SKM-1 (cell line): ENCODE results near the gene CDH15.

Source experiments
- DNase-seq: peaks from one replicate; lab custom pipeline; 2025; ENCODE audit not compliant: unreplicated experiment; lab: John Stamatoyannopoulos, UW

CDH15 gene

DNA sequence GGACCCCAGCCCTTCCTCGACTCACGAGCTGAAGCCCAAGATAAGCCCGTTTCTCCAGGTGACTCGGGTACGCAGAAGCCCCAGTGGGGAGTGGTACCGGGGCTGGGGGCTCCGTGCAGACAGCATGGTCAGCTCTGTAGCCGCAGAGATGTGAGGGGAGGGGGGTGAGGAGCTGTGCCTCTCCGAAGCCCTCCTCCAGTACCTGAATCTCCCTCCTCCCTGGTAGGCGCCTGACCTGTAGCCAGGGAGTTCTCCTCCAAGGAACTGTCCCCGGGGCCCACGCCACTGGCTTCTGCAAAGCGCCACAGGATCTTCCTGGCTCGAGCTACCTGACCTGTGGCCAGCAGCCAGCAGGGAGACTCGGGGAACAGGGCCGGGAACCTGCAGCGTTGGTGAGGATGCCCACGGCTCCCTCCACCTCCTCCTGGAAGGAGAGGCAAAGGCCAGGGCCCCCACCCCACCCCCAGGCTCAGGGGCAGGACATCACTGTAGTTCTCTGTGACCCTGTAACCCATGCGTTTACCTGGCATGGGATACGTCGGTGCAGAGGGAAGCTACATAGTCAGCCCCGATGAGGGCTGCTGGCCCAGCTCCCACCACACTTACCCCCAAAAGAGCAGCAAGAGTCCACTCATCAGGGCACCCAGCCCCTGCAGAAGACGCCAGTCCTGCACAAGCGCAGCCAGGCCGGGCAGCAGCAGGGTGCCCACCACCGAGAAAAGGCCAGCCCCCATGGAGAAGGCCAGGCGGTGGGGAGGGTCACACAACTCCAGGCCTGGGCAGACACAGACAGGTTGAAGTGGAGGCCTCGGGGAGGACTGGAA lies 27.1 kb downstream of the CDH15 start:
- no peak for DNase-seq

DNA sequence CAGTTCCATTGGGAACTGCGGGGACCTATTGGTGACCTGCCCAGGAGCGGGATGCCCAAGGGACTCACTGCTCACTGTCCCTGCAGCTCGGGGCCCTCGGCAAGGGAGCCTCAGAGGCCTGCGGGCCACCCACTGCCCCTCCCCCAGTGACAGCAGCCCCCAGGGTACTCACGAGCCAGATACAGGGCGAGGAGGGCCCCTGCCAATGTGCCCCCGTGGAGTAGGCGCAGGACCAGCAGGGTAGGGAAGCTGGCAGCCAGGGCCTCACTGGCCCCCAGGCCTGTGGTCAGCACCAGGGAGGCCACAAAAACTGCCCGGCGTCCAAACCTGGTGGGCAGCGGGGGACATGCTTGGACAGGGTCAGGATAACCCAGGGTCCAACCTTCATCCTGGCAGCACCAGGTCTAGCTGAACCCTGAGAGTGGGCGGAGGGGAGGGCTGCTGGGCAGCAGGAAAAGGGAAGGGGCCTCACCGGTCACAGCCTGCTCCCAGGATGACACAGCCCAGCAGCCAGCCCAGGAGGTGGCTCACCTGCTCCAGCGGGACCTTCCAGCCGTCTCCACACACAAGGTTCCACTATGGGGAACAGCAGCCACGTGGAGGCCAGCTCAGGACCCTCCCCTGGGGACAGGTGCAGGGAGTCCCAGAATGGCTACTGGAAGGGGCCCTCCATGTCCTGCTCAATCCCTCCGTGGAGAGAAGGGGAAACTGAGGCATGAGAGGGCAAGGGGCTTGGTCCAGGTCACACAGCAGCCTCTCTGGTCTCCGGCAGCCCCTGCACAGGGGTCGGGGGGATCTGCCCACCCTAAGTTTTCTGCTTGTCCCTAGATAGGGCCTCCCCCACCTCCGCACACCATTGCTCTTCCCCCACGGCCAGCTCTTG lies 27.9 kb downstream of the CDH15 start:
- DNase-seq, result no peak

DNA sequence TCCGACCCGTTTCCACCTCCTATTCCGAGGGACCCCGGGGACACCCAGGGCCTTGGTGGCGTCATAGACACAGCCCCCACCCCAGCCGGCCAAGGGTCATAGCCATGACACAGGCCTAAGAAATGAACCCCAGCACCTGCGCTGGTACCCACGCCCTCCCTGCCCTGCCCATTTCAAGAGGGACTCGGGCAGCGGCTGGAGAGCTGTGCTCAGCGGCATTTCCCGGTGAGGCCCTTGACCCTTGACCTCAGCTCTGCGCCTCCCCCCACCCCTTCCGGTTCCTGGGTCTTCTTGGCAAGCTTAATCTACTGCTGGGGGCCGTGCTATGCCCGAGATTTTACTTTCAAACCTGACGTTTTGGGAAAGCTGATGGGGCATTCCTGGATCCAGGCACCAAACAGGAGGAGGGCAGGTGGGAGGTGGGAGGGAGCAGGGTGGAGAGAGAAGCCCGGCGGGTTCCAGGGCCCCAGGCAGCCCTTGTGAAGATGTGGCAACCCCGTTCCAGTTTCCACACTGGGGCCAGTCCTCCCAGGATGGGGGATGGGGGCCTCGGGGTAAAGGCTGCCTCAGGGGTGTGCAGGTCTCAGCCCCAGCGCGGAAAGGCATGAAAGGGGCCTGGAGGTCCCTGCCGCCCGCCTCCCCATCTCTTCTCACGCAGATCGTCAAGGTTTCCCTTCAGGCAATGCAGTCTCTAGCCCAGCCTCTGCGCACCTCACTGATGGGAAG lies 28.7 kb downstream of the CDH15 start, which contains the start of gene SLC22A31:
Gene SLC22A31 (minus strand): TSS at position 414 of the 726 bp plus-strand sequence. CDS start 36 bp downstream, at position 378.
- DNase-seq, result no peak

DNA sequence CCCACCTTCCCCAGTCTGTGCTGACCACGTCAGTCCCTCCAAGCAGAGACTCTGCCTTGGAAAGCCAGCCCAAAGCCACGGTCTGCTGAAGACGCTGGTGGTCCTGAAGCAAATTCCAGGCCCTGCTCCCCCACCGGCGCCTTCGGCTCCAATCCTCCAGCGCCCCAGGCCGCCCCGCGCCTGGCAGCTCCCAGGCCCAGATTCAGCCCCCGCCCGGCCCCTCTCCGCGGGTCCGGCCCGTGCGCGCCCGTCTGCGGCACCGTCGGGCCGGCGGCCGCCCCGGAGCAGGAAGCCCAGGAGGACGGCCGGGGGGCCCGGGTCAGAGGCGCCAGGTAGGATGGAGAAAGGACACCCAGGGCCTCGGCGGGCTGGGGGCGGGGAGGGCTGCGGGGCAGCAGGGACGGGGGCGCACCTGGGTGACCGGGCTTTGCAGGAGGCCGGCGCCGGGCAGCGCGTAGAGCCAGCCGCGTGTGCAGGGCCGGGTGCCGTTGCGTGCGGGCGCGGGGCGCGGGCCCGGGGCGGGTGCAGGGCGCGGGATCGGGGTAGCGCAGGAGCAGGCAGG lies 29.4 kb downstream of the CDH15 start:
- no peak for DNase-seq

DNA sequence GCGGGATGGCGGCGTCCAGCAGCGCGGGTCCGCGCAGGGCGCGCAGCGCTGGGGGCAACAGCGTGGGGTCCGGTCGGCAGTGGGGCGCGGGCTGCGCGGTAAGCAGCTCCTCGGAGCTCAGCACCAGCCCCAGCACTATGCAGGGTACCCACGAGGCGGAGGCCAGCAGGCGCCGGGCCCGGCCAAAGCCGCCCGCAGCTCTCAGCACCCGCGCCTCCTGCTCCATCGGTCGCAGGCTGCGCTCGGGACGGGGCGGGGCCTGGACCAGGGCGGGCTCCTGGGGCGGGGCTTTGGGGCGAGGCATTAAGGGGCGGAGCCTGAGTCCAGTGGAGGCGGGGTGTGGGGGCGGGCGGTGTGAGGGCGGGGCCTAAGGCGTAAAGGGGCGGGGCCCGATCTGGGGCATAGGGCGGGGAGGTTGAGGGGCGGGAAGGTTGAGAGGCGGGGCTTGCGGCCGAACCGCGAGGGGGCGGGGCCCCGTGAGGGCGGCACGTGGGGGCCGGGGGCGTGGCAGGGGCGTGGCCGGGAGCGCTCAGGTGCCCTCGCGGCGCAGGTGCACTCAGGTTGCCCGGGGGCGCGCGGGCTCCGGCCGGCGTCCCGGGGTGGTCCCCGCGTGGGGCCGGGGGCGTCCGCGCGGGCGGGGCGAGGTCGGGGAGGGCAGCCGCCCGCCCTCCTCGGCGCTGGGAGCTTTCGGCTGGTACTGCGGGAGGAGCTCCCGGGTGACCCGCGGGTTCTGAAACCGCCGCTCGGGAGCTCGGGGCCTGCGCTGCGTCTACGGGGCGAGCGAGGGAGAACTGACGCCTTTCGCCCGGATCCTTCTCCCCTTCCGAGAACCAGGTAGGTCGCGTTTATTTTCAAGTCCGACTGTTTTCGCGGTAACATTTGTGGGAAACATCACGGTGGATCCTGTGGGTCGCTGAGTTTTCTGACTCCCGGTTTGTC lies 30.2 kb downstream of the CDH15 start:
- DNase-seq, result peak; percentile 28

DNA sequence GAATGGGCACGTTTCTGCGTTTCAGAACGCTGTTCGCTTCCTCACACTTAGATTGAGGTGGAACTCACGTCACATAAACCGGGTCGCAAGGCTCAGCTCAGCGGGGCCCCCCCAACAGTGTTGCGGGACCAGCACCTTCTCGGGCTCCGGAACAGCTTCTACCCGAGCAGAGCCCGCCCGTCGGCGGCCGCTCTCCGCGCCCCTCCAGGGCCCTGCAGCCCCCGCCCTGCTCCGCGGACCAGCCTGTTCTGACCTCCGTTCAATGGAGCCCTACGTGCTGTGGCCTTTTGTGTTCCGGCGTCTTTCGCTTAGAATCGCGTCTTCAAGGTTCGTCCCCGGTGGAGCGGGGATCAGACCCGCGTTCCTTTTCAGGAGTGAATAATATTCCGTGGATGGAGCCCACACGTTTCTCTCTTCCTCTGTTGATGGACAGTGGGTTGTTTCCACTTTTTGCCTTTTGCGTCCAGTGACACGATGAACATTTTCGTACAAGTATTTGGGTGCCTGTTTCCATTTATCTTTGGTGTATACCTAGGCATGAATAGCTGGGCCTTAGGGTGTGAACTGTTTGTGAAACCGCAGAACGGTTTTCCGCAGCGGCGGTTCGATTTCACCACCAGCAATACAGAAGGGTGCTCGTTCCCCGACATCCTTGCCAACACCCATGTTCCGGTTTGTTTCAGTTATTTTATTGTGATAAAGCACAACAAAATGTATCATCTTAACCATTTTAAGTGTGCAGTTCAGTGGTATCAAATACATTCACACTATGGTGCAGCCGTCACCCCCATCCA lies 31.1 kb downstream of the CDH15 start:
- DNase-seq, result no peak

DNA sequence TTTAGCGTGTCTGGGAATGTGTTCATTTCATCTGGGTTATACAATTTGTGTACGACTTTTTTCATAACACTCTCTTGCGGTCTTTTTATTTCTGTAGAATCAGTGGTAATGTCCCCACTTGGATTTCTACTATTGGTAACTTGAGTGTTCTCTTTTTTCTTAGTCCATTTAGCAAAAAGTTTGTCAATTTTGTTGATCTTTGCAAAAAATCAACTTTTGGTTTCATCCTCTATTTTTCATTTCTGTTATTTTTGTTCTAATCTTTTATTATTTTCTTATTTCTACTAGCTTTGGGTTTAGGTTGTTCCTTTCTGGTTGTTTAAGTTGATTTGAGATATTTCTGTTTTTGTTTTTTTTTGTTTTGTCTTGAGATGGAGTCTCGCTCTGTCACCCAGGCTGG lies 36.4 kb downstream of the CDH15 start:
- no peak for DNase-seq

DNA sequence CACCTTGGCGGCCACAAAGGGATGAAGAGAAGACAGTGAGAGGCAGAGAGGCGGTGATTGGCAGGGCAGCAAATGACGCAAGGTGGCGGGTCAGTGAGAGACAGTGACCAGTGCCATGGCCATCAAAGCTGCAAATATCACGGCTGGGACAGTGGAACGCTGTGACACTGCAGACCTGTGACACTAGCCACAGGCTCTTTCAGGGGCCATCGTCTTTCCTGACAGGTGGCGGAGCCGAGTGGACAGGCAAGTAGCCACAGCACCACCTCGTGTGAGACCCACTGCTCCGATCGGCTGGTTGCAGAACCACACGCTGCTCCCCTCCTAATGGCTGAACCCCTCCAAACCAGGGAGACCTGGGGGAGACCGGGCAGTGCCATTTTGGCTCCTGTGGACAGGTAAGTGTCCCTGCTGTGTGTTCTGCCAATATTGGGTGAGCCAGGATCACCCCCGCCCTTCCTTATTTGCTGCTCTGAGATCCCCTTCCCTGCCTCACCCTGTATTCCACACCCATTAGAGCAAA lies 38.0 kb downstream of the CDH15 start:
- DNase-seq, result no peak

DNA sequence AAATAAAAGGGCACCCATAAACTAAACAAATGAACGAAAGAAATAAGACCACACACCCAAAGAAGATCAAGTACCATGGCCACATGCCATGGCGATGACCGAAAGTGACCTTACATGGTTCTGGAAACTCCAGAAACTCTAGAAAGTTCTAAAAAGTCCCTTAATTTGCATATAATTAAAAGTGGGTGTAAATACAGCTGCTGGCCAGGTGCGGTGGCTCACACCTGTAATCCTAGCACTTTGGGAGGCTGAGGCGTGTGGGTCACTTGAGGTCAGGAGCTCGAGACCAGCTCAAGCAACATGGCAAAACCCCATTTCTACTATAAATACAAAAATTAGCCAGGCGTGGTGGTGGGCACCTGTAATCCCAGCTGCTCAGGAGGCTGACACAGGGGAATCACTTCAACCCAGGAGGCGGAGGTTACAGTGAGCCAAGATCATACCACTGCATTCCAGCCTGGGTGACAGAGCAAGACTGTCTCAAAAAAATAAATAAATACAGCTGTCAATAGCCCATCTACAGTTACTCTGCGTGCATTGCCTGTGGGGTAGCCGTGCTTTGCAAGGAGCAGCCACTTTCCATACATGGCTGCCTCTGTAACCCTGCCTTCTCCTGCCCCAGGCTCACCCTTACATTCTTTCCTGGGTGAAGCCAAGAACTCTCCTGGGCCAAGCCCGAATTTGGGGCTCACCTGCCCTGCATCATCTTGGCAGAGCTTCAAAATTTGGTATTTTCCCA lies 38.8 kb downstream of the CDH15 start:
- no peak for DNase-seq

DNA sequence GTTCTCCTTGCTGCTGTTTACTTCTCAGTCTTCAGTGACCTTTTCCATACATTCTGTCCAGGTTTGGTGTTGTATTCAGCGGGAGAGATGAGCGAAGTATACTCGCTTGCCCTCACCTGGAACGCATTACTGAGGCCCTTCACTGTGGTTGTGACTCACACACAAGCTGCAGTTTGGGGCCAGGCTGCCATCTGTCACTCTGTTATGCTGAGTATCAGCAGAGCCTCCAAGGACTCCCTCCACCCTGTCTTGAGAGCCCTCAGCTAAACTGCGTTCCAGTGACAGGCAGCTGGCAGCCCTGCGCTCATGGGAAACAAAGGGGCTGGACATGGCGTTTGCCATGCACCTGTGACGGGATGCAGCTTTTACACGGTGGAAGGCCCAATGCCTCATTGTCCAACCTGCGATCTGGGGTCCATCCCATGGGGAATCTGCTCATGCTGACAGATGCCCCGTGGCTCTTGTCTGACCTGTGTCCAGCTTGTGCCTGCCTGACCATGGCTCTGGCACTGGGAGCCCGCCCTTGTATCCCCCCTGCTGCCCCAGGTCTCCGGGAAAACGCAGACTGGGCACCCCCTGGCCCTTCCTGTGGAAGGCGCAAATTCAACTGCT lies 39.5 kb downstream of the CDH15 start:
- no peak for DNase-seq

DNA sequence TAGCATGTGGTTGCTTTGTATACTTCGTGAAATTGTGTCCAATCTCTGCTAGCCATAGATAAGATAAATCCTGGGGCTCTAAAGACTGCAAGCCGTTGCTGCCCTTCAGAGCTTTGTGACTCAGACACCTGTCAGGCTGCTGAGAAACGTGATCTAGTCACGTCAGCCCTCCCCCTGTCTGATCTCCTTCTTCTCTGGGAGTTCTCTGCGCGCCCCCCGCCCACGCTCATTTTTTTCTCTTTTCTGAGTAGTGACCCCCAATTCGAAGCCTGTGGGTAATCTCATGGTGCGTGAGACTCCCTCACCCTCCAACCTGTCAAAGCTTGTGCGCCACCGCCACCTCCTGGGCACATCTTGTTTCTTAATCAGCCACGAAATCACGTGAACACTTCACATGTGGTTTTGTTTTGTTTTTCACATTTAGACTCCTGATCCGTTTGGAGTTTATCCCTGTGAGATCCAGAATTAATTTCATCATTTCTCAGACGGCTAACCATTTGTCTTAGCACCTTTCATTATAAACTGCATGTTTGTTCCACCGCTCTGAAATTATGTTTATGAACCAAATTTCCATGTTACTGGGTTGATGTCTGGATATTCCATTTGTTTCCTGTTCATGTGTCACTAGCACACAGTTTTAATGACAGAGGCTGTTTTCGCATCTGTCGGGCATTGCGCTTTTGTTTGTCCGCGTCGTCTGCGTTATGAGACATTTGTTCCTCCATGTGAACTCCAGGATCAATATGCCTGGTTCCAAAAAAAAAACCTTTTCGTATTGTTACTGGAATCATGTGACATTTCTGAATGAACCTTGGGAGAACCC lies 45.0 kb downstream of the CDH15 start:
- peak; percentile 40 for DNase-seq

DNA sequence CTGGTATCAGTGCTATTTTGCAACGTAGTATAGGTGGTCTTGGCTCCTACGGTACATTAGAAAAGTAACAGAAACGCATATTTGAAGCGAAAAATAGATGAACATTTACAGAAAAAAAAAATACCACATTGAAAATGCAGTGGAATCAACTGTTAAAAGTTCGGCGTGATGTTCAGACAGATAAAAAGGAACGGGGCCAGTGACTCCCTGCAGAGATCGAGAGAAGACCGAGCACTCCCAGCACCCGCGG lies 45.5 kb downstream of the CDH15 start:
- no peak for DNase-seq

DNA sequence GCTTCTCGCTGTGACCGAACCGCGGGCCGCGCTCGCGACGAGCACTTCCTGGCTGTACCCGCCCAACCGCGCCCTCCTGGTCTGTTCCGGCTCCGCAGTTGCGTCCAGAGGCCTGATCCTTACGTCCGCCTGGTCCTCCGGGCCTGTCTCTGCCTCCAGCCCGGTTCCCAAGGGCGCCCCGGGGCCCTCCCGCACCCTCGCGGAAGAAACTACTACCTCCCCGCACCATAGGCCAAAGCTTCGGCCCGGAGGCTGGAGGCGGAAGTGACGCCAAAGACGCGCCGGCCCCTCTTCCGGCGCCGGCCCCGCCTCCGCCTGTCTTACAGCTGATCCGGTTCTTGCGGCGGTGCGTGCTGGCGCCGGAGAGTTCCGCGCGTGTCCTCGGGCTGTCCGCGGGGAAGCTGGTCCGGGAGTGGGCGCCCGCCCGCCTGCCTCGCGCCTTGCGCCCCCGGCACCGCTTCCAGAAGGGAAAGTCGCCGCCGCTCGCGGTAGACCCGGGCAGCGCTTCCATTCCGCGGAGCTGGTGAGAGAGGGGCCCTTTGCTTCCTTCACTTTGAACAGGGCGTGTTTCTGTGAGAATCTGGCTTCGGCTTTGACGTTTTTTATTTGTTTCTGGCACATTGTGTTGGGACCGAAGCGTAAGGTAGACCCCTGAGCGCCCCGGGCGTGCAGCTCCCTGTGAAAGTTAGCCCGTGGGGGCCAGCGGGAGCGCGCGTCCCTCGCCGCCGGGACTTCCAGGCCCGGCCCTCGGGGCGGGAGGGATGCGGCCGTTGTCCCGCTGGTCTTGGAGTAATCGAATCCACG lies 46.0 kb downstream of the CDH15 start, which contains the start of gene ZNF778:
Gene ZNF778 (plus strand): TSS at position 316 of the 804 bp plus-strand sequence. CDS start 3,425 bp downstream, outside the sequence.
- peak; percentile 84 for DNase-seq

DNA sequence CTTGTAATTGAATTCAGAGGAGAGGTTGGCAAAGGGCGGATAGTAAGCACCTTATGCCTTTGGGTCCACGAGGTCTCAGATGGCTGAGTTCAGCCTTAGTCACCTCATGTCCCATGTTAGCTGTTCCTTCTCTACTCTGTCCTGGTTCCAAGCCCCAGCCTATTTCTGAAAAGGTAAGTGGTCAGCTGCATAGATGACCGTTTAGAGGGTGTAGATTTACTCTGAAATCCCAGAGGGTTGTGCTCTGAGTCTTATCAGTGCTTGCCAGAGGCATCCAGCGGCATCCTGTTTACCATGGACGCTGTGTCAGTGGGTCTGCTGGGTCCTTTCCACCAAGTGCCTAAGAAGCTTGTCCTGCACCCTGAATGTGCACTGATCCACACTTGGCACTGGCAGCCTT lies 47.8 kb downstream of the CDH15 start:
- DNase-seq, result no peak

DNA sequence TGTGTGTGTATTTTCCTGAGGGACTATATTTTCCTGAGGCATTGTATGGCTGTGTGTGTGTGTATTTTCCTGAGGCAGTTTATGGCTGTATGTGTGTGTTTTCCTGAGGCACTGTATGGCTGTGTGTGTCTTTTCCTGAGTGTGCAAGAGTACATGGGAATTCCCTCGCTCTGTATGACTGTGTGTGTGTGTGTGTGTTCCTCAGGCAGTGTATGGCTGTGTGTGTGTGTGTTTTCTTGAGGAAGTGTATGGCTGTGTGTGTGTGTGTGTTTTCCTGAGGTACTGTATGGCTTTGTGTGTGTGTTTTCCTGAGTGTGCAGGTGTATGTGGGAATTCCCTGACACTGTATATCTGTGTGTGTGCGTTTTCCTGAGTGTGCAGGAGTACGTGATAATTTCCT lies 50.1 kb downstream of the CDH15 start:
- DNase-seq, result no peak

DNA sequence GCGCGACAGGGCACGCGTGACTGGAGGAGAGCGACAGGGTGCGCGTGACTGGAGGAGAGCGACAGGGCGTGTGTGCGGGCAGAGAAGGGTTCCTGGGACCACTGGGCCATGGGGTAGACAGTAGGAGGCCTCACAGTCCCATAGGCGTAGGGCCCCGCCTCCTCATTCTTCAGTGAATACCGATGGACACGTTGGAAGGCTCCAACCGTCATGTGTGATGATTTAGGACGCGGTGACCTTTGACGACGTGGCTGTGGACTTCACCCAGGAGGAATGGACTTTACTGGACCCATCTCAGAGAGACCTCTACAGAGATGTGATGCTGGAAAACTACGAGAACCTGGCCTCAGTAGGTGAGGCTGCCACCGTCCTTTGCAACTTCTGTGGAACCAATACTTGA lies 51.4 kb downstream of the CDH15 start:
- DNase-seq, result no peak
